GM18519 (cell line): Measurements from ENCODE around the gene TMEM132C.
"Not testable (repeated sequence)": the region's sequence is repeated elsewhere in the genome, so short reads cannot be mapped to it uniquely, and the experiment has no call there.

Source experiments
- ATAC-seq: cut with Tn5 transposase; IDR thresholded peaks from one replicate; pipeline ENCODE4 v1.9.1; 2021; ENCODE audit warnings: mild to moderate bottlenecking, moderate library complexity; ENCODE audit not compliant: unreplicated experiment, low FRiP score

Gene TMEM132C

GRCh38 chr12:128267131-128267622 is at the start of gene TMEM132C:
Gene TMEM132C (plus strand): TSS chr12:128267170. CDS start chr12:128267403, 233 bp downstream.
- no peak for ATAC-seq

- no peak for ATAC-seq
Observed at GRCh38 chr12:128224226-128224625, 42.7 kb upstream of the TMEM132C start.

DNA sequence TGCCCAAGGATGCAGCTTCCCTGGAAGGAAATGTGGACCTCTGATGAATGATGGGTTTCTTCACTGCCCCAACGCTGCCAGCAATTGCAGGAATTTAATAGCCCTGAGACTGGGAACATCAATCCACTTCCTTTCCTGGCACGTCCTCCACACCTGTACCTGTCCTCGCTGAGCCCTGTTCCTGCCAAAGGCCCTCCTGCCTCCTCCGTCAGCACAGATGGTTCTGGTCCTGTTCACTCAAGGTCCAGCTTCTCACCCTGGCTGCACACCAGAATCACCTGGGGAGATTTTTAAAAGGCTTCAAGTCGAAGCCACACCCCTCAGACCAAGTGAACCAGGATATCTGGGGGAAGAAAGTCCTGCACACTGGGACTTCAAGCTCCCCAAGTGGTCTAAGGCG is 38.4 kb upstream of the TMEM132C start:
- ATAC-seq = no peak

GRCh38 chr12:128235635-128236417 is 31.1 kb upstream of the TMEM132C start:
- no peak for ATAC-seq

GRCh38 chr12:128236525-128236924 is 30.4 kb upstream of the TMEM132C start:
- no peak for ATAC-seq

GRCh38 chr12:128240745-128241144 is 26.2 kb upstream of the TMEM132C start:
- ATAC-seq = no peak

DNA sequence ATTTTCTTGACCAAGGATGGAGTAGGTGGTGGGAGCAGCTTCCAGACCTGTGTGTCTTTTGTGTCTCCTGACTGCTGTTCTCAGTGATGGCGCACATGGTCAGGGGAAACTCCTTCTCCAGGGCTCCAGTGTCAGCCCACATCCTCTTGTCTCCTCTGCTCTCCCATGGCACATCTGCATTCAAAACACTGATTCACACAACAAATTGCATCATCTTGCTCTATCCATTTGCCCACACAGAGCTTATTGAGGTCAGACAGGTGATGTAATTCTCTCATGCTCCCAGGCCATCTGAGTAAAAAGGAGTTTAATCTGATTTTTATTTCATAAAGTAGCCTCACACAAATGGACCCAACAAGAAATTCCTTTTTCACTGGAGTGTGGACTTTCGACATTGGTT is 21.8 kb upstream of the TMEM132C start:
- ATAC-seq = no peak

GRCh38 chr12:128245905-128246304 is 21.1 kb upstream of the TMEM132C start:
- no peak for ATAC-seq

- no peak for ATAC-seq
Observed at GRCh38 chr12:128250096-128250495, 16.9 kb upstream of the TMEM132C start.

GRCh38 chr12:128253829-128254228 is 13.1 kb upstream of the TMEM132C start:
- ATAC-seq = not testable (repeated sequence)

DNA sequence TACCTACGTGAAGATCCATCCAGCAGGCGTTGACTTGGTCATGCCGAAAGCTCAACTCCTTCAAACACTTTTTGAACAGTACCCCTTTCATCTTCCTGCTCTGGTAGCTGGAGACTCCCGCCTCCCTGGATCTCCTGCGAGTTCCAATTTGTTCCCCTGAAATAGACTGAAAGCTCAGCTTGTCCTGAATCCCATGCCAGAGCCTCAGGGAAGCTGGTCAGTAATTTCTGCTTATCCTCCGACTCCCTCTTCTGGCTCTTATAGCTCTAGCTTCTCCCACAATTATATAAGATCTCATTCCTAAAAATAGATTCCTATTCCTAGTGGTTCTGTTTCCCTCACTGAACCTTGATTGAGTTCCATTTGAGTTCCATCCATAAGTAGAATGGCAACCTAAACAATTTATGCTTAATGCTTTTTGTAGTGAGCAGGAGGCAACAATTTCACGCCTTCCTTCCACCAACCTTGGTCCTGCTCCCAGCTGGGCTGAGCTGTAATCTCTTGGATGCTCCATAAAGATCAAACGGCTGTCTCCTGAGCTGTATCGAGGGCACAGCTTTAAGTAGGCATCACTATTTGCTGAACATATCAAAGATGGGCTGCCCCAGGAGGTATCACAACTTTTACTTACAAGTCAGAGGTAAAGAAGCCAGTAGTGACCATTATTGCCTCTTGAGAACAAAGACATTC is 8.0 kb upstream of the TMEM132C start:
- no peak for ATAC-seq

GRCh38 chr12:128259556-128260070 is 7.4 kb upstream of the TMEM132C start:
- no peak for ATAC-seq

DNA sequence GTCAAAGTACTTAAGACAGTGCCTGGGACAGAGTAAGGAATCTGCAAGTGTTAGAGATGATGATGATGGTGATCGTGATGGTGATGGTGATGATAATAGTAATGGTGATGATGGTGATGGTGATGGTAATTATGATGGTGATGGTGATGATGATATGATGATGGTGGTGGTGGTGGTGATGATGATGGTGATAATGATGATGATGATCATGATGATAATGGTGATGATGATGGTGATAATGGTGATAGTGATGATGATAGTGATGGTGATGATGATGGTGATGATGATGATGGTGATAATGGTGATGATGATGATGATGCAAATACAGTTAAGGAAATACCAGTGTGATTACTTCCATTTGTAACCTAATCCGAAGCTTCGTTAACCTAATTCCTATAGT is 5.2 kb upstream of the TMEM132C start:
- ATAC-seq = no peak

DNA sequence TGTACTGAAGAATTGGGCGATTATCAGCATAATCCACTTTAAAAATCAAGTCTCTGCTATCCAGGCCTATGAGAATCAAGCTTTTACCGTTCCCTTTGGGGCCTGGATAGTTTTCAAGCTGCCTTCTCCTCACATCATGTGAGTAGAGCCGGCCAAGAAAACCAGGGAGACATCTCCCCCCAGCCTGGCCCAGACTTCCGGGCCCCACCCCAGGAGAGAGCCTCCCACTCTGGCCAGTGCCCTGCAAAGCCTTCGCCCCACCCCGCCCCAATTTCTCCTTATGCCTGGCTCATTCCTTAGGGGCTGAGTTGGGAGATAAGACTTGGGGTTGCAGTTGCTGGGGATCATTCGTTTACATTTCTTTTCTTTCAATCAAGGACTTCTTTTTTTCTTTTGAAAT is 1.4 kb upstream of the TMEM132C start:
- ATAC-seq = no peak

- ATAC-seq = no peak
Observed at GRCh38 chr12:128266086-128266485, 884 bp upstream of the TMEM132C start.

- ATAC-seq = no peak
Observed at GRCh38 chr12:128266541-128267130, 334 bp upstream of the TMEM132C start.

DNA sequence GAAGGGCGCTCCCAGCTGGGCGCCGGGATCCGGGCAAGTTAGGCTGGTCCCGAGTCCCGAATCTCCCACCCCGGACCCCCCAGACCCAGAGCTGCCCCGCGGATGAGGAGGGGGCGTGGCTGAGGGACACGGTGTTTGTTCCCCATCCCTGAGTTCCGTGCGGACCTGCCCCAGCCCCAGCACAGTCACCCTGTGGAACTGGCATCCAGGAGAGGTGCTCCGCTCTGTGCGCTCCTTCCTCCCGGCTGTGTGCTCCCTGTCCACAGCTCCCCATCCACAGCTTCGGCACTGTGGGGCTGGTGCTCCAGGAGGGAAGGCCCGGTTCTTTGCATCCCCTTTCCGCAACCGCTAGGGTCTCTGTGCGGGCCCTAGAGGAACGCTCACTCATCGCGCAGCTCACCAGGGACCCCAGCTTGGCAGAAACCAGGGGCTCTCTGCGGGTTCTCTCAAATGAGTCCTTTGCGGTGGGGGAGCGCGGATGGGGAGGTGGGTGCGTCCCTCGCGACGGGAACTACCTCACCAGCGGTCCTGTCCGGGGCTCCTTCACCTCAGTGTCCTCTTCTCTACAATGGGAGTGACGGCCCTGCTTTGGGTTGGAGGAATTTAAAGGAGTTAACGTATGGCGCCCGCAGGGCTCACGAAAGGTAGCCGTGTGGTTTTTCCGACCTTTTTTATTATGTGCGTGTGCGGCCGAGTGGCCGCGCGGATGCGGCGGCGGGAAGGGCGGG is 845 bp downstream of the TMEM132C start:
- no peak for ATAC-seq

GRCh38 chr12:128268379-128268995 is 1.5 kb downstream of the TMEM132C start:
- ATAC-seq = no peak

DNA sequence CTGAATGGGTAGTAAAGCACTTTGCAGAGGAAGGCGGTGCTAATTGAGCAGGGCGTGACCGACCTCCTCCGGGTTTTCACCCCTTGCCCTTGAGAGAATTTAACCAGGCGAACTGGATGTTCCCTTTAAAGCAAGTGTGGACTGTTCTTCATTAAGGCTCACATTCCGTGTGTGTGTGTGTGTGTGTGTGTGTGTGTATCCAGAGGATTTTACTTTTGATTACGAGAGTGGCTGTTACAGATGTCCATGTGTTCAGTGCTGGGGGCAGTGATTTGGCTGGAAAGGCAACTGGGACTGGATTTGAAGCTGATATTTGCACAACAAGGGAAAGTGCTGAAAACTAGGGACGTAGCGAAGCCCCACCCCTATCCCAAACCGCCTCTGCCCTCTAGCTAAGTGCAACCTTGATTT is 2.2 kb downstream of the TMEM132C start:
- no peak for ATAC-seq

DNA sequence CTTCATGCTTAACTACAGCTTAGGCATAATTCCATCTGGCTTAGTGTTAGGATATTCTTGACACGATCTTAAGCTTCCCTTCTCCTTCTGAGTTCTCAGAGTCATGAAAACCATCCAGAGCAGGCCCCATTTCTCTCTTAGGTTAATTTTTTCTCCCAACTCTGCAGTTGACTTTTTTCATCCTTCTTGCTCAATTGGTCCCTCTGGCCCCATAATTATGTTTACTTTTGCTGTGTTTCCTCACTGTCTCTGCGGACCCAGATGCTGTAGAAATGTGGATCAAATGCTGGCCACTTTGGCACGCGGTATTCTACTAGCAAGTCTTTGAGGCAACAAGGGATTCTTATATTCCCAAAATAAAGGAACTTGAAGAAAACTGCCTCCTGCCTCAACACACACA is 9.5 kb downstream of the TMEM132C start:
- no peak for ATAC-seq
